HepG2 (cell line): ENCODE results near the gene COASY. TPM values are rescaled to one million over a fixed set of nuclear protein-coding genes. Genes with fewer than 3 reads are reported as not detected.

Experiments used
- ELF1 ChIP-seq: sonication (generic); formaldehyde crosslinking; IDR thresholded peaks from 2 replicates; pipeline ENCODE4 v1.4.0; 2020; ENCODE audit warnings: missing genetic modification reagents
- EP300 ChIP-seq, 3 experiments: sonication (generic) in 1 of 3; formaldehyde crosslinking in 1 of 3; IDR thresholded peaks; 2 replicates each; pipeline versions ENCODE4 v1.5.1 to v1.6.1; 2011 to 2020; ENCODE audit warnings: low read depth in 2 of 3, low read length in 2 of 3, borderline replicate concordance in 1 of 3, improper control_type of control experiment in 1 of 3, mild to moderate bottlenecking in 1 of 3, missing genetic modification reagents in 1 of 3, moderate library complexity in 1 of 3
- ETV6 ChIP-seq: sonication (generic); formaldehyde crosslinking; conservative IDR thresholded peaks from 2 replicates; pipeline ENCODE4 v1.4.0; 2020; ENCODE audit warnings: missing genetic modification reagents
- FLYWCH1 ChIP-seq: sonication (generic); formaldehyde crosslinking; IDR thresholded peaks from 2 replicates; pipeline ENCODE4 v1.8.1; 2023; ENCODE audit warnings: mild to moderate bottlenecking, missing genetic modification reagents
- FOXO1 ChIP-seq: sonication (generic); formaldehyde crosslinking; IDR thresholded peaks from 2 replicates; pipeline ENCODE4 v1.4.0; 2020; ENCODE audit warnings: missing genetic modification reagents
- KDM5A ChIP-seq: fragments of 200-600 bp; sonication (generic); IDR thresholded peaks from 2 replicates; pipeline ENCODE4 v1.7.0; 2018; ENCODE audit warnings: antibody characterized with exemption, mild to moderate bottlenecking, low read length, borderline replicate concordance
- MEF2D ChIP-seq: sonication (generic); formaldehyde crosslinking; IDR thresholded peaks from 2 replicates; pipeline ENCODE4 v1.5.1; 2020; ENCODE audit warnings: mild to moderate bottlenecking, missing genetic modification reagents
- NBN ChIP-seq: fragments of 450-650 bp; conservative IDR thresholded peaks from 2 replicates; pipeline ENCODE4 v1.6.1; 2017
- TCF7 ChIP-seq: sonication (generic); IDR thresholded peaks from 2 replicates; pipeline ENCODE4 v1.6.1; 2016; ENCODE audit warnings: antibody characterized with exemption, low read depth
- THYN1 ChIP-seq: sonication (generic); formaldehyde crosslinking; IDR thresholded peaks from 2 replicates; pipeline ENCODE4 v1.8.1; 2023; ENCODE audit warnings: low read depth, mild to moderate bottlenecking, moderate library complexity, missing genetic modification reagents, borderline replicate concordance
- ZNF234 ChIP-seq: sonication (generic); formaldehyde crosslinking; conservative IDR thresholded peaks from 2 replicates; pipeline ENCODE4 v1.5.1; 2020; ENCODE audit warnings: mild to moderate bottlenecking, missing genetic modification reagents
- ZNF253 ChIP-seq: sonication (generic); formaldehyde crosslinking; IDR thresholded peaks from 2 replicates; pipeline ENCODE4 v1.8.0; 2022; ENCODE audit warnings: mild to moderate bottlenecking, missing genetic modification reagents, borderline replicate concordance
- ZNF367 ChIP-seq: sonication (generic); formaldehyde crosslinking; IDR thresholded peaks from 2 replicates; pipeline ENCODE4 v1.4.0; 2020; ENCODE audit warnings: missing genetic modification reagents, borderline replicate concordance
- ZNF549 ChIP-seq: sonication (generic); formaldehyde crosslinking; IDR thresholded peaks from 2 replicates; pipeline ENCODE4 v1.5.0; 2020; ENCODE audit warnings: missing genetic modification reagents
- ZNF556 ChIP-seq: sonication (generic); formaldehyde crosslinking; IDR thresholded peaks from 2 replicates; pipeline ENCODE4 v1.4.0; 2020; ENCODE audit warnings: mild to moderate bottlenecking, missing genetic modification reagents, borderline replicate concordance
- ZNF567 ChIP-seq: sonication (generic); formaldehyde crosslinking; IDR thresholded peaks from 2 replicates; pipeline ENCODE4 v1.8.1; 2023; ENCODE audit warnings: mild to moderate bottlenecking, missing genetic modification reagents, borderline replicate concordance
- ZNF570 ChIP-seq: sonication (generic); formaldehyde crosslinking; IDR thresholded peaks from 2 replicates; pipeline ENCODE4 v1.4.0; 2020; ENCODE audit warnings: mild to moderate bottlenecking, missing genetic modification reagents, borderline replicate concordance
- ZNF772 ChIP-seq: sonication (generic); formaldehyde crosslinking; IDR thresholded peaks from 2 replicates; pipeline ENCODE4 v1.5.0; 2020; ENCODE audit warnings: mild to moderate bottlenecking, missing genetic modification reagents
- polyA plus RNA-seq, 8 experiments: library from polyadenylated mRNA; depleted of rRNA in 3 of 8; stranded (reverse) in 7 of 8; unstranded in 1 of 8; fragments of >200 nt; fragmentation: Illumina TruSeq in 4 of 8; extraction: Trizol in 4 of 8; gene quantifications; 2 replicates each; pipeline versions ENCODE4 v1.2.1 to v1.2.3, GENCODE V29; 2011 to 2016; ENCODE audit warnings: low read depth in 4 of 8, missing spikeins in 1 of 8, mixed read lengths in 1 of 8; ENCODE audit not compliant: insufficient read depth in 1 of 8
- total RNA-seq, 5 experiments: library from RNA; depleted of rRNA; stranded (reverse); fragments of >200 nt; fragmentation: Illumina TruSeq; extraction: Trizol; gene quantifications; 2 replicates each; pipeline ENCODE4 v1.2.3, GENCODE V29; 2016; ENCODE audit warnings: low read depth in 1 of 5
- TF ChIP-seq, protein P1 (sequence below): sonication (generic); formaldehyde crosslinking; IDR thresholded peaks from 2 replicates; pipeline ENCODE4 v1.4.0; 2020; ENCODE audit warnings: missing genetic modification reagents, borderline replicate concordance
- TF ChIP-seq, protein P2 (sequence below): sonication (generic); formaldehyde crosslinking; IDR thresholded peaks from 2 replicates; pipeline ENCODE4 v1.4.0; 2020; ENCODE audit warnings: mild to moderate bottlenecking, missing genetic modification reagents

COASY gene
- total and polyA plus RNA-seq, 2 of the 13 experiments (the other 11 are each of a cell fraction or from before 2014, with no cell fraction given), result 90.7 to 125 TPM

DNA sequence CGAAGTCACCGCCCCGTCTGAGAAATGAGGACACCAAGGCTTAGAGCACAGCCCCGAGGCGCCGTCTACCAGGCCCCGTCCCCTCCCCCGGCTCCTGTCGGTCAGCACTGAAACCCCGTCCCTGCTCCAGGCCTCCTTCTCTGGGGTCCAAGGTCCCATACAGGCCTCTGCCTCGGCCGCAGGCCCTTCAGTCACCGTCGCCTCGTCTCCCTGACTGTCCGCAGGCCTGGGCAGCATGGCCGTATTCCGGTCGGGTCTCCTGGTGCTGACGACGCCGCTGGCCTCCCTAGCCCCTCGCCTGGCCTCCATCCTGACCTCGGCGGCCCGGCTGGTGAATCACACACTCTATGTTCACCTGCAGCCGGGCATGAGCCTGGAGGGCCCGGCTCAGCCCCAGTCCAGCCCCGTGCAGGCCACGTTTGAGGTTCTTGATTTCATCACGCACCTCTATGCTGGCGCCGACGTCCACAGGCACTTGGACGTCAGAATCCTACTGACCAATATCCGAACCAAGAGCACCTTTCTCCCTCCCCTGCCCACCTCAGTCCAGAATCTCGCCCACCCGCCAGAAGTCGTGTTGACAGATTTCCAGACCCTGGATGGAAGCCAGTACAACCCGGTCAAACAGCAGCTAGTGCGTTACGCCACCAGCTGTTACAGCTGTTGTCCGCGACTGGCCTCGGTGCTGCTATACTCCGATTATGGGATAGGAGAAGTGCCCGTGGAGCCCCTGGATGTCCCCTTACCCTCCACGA lies 617 bp downstream of the COASY start (continued):
- TF ChIP-seq ZNF556 (CRISPR knock-in tag) (no peak), FOXO1 (CRISPR knock-in tag) (no peak; the same call in 1 of the 2 replicates), KDM5A (peak; percentile 86), ETV6 (CRISPR knock-in tag) (0 out of 2 replicates have a peak, but pooled peaks have one; percentile 4), FLYWCH1 (CRISPR knock-in tag) (no peak), ZNF772 (CRISPR knock-in tag) (no peak; the same call in 1 of the 2 replicates), THYN1 (CRISPR knock-in tag) (no peak), ZNF570 (CRISPR knock-in tag) (0 out of 2 replicates have a peak, but pooled peaks have one; percentile 21), NBN (no peak), ZNF567 (no peak), ELF1 (no peak; the same call in 1 of the 2 replicates), ZNF253 (peak; percentile 76; the same call in 1 of the 2 replicates), ZNF549 (no peak), EP300 (IDR thresholded peaks at IDR 0.05; ENCODE audit: low read depth in 2 of 2, low read length in 2 of 2) (no peak), EP300 (CRISPR knock-in tag; IDR thresholded peaks at IDR 0.05; ENCODE audit: borderline replicate concordance) (no peak), MEF2D (CRISPR knock-in tag) (no peak; the same call in 1 of the 2 replicates), ZNF367 (CRISPR knock-in tag) (0 out of 2 replicates have a peak, but pooled peaks have one; percentile 30), TCF7 (no peak), ZNF234 (no peak; the same call in 1 of the 2 replicates)
- TF ChIP-seq, protein P1, sequence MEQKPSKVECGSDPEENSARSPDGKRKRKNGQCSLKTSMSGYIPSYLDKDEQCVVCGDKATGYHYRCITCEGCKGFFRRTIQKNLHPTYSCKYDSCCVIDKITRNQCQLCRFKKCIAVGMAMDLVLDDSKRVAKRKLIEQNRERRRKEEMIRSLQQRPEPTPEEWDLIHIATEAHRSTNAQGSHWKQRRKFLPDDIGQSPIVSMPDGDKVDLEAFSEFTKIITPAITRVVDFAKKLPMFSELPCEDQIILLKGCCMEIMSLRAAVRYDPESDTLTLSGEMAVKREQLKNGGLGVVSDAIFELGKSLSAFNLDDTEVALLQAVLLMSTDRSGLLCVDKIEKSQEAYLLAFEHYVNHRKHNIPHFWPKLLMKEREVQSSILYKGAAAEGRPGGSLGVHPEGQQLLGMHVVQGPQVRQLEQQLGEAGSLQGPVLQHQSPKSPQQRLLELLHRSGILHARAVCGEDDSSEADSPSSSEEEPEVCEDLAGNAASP (CRISPR knock-in tag), result no peak
- TF ChIP-seq, protein P2, sequence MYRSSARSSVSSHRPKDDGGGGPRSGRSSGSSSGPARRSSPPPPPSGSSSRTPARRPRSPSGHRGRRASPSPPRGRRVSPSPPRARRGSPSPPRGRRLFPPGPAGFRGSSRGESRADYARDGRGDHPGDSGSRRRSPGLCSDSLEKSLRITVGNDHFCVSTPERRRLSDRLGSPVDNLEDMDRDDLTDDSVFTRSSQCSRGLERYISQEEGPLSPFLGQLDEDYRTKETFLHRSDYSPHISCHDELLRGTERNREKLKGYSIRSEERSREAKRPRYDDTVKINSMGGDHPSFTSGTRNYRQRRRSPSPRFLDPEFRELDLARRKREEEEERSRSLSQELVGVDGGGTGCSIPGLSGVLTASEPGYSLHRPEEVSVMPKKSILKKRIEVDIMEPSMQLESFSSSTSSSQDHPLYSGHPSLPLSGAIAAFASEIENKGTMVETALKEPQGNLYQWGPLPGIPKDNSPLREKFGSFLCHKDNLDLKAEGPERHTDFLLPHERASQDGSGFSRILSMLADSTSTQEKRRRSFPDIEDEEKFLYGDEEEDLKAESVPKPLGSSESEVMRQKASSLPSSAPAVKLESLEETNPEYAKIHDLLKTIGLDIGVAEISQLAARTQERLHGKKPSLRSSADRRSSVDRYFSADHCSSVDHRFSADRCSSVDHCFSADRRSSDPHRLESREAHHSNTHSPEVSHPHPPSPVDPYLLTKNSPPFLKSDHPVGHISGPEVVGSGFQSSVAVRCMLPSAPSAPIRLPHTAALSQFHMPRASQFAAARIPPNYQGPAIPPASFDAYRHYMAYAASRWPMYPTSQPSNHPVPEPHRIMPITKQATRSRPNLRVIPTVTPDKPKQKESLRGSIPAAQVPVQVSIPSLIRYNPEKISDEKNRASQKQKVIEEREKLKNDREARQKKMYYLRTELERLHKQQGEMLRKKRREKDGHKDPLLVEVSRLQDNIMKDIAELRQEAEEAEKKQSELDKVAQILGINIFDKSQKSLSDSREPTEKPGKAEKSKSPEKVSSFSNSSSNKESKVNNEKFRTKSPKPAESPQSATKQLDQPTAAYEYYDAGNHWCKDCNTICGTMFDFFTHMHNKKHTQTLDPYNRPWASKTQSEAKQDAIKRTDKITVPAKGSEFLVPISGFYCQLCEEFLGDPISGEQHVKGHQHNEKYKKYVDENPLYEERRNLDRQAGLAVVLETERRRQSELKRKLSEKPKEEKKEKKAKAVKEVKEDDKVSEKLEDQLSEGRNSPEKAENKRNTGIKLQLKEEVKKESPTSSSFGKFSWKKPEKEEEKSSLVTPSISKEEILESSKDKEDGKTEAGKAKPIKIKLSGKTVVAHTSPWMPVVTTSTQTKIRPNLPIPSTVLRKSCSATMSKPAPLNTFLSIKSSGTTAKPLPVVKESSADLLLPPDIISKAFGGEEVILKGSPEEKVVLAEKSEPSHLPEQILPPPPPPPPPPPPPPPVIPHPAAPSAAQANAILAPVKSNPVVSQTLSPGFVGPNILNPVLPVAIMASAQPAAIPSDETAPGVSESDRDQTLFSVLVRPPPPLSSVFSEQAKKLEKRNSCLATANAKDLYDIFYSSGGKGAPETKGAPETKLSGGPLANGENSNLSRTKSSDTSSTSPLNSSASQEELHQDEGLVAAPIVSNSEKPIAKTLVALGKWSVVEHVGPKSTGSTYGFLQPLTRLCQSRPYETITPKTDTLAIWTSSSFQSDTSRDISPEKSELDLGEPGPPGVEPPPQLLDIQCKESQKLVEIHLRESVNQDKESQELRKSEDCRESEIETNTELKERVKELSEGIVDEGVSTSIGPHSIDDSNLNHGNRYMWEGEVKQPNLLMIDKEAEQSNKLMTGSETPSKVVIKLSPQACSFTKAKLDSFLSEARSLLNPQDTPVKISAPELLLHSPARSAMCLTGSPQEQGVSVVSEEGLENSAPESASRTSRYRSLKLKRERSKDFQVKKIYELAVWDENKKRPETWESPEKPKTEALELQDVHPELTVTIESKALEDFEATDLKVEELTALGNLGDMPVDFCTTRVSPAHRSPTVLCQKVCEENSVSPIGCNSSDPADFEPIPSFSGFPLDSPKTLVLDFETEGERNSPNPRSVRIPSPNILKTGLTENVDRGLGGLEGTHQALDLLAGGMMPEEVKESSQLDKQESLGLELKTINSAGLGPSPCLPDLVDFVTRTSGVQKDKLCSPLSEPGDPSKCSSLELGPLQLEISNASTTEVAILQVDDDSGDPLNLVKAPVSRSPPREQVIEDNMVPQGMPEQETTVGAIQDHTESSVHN, result 0 out of 2 replicates have a peak, but pooled peaks have one; percentile 45
